Measurements from ENCODE around the gene DAPK1.

Gene DAPK1

GRCh38 chr9:87464110-87464991 lies 33.3 kb upstream of the DAPK1 start:
- Histone ChIP-seq H3K4me3 (ENCODE audit: low read depth in 1 of 2, low read length in 2 of 2) (no peak overlapping the region), H3K27me3 (ENCODE audit: insufficient read depth, low read length, poor library complexity) (no peaks in the 10 kb centered on the region), H3K27ac (ENCODE audit: low read length) (no peak overlapping the region), H3K9ac (ENCODE audit: low read depth, low read length) (no peak overlapping the region), H3K36me3 (ENCODE audit: insufficient read depth, low read length) (no peaks in the 10 kb centered on the region), H3K4me1 (ENCODE audit: insufficient read depth, low read length) (no peaks in the 10 kb centered on the region), H4K20me1 (ENCODE audit: insufficient read depth, low read length) (no peaks in the 10 kb centered on the region), H3K79me2 (ENCODE audit: insufficient read depth, low read length) (no peaks in the 10 kb centered on the region), H3K9me3 (ENCODE audit: insufficient read depth, low read length, severe bottlenecking) (no peaks in the 10 kb centered on the region), H3K4me2 (ENCODE audit: insufficient read depth, low read length) (no peak overlapping the region), H2AFZ (ENCODE audit: low read depth, low read length) (no peak overlapping the region)
- TF ChIP-seq CTCF (IDR thresholded peaks at IDR 0.05; ENCODE audit: borderline replicate concordance, extremely low read depth, low read length, poor library complexity, severe bottlenecking) (no peak), EZH2 (IDR thresholded peaks at IDR 0.05; ENCODE audit: borderline replicate concordance, low read depth, low read length, severe bottlenecking) (no peak)
- DNase-seq: no peak
- ATAC-seq (ENCODE audit: insufficient read depth, low read depth): no peak

- no peaks in the 10 kb centered on the region for H3K36me3 ChIP-seq (ENCODE audit: insufficient read depth, low read length)
- DNase-seq (no peak), ATAC-seq (ENCODE audit: insufficient read depth, low read depth) (no peak)
- no peaks in the 10 kb centered on the region for H3K79me2 ChIP-seq (ENCODE audit: insufficient read depth, low read length)
- no peak overlapping the region for H3K4me3 ChIP-seq (ENCODE audit: low read depth in 1 of 2, low read length in 2 of 2)
- H3K27me3 ChIP-seq (ENCODE audit: insufficient read depth, low read length, poor library complexity): no peaks in the 10 kb centered on the region
- no peaks in the 10 kb centered on the region for H4K20me1 ChIP-seq (ENCODE audit: insufficient read depth, low read length)
- H2AFZ ChIP-seq (ENCODE audit: low read depth, low read length): no peak overlapping the region
- H3K4me1 ChIP-seq (ENCODE audit: insufficient read depth, low read length): no peaks in the 10 kb centered on the region
- no peak overlapping the region for H3K9ac ChIP-seq (ENCODE audit: low read depth, low read length)
- no peak overlapping the region for H3K27ac ChIP-seq (ENCODE audit: low read length)
- H3K9me3 ChIP-seq (ENCODE audit: insufficient read depth, low read length, severe bottlenecking): no peaks in the 10 kb centered on the region
- no peak overlapping the region for H3K4me2 ChIP-seq (ENCODE audit: insufficient read depth, low read length)
- TF ChIP-seq CTCF (IDR thresholded peaks at IDR 0.05; ENCODE audit: borderline replicate concordance, extremely low read depth, low read length, poor library complexity, severe bottlenecking) (no peak), EZH2 (IDR thresholded peaks at IDR 0.05; ENCODE audit: borderline replicate concordance, low read depth, low read length, severe bottlenecking) (no peak)
These were observed 32.7 kb upstream of the DAPK1 start for GRCh38 chr9:87464992-87465378.

- Histone ChIP-seq H3K36me3 (ENCODE audit: insufficient read depth, low read length) (no peaks in the 10 kb centered on the region), H3K4me3 (ENCODE audit: low read depth in 1 of 2, low read length in 2 of 2) (no peak overlapping the region), H2AFZ (ENCODE audit: low read depth, low read length) (no peak overlapping the region), H3K79me2 (ENCODE audit: insufficient read depth, low read length) (no peaks in the 10 kb centered on the region), H3K4me2 (ENCODE audit: insufficient read depth, low read length) (no peak overlapping the region), H3K4me1 (ENCODE audit: insufficient read depth, low read length) (no peaks in the 10 kb centered on the region), H3K27me3 (ENCODE audit: insufficient read depth, low read length, poor library complexity) (no peaks in the 10 kb centered on the region), H3K9me3 (ENCODE audit: insufficient read depth, low read length, severe bottlenecking) (no peaks in the 10 kb centered on the region), H3K27ac (ENCODE audit: low read length) (no peak overlapping the region), H4K20me1 (ENCODE audit: insufficient read depth, low read length) (no peaks in the 10 kb centered on the region), H3K9ac (ENCODE audit: low read depth, low read length) (no peak overlapping the region)
- DNase-seq (no peak), ATAC-seq (ENCODE audit: insufficient read depth, low read depth) (no peak)
- TF ChIP-seq CTCF (IDR thresholded peaks at IDR 0.05; ENCODE audit: borderline replicate concordance, extremely low read depth, low read length, poor library complexity, severe bottlenecking): no peak
- TF ChIP-seq EZH2 (IDR thresholded peaks at IDR 0.05; ENCODE audit: borderline replicate concordance, low read depth, low read length, severe bottlenecking): no peak
These were observed 31.9 kb upstream of the DAPK1 start for GRCh38 chr9:87465816-87466215.

Measured in DND-41 (cell line).